Upper lobe of left lung (tissue), 6 donors: ENCODE results near the gene WNT2B. TPM values are rescaled to one million over a fixed set of nuclear protein-coding genes. Genes with fewer than 3 reads are reported as not detected.

Experiments used
- ATAC-seq, 2 donors: fragments of 200-7000 bp; cut with Tn5 transposase; one replicate each; pipeline ENCODE4 v1.9.1; 2022; ENCODE audit warnings: mild to moderate bottlenecking in 2 of 2, moderate library complexity in 2 of 2; ENCODE audit not compliant: low FRiP score in 2 of 2
- DNase-seq, 2 donors: peaks; one replicate each; pipeline ENCODE4 v3.0.0-alpha.2; 2019 to 2020
- H3K27ac ChIP-seq, 4 donors: fragments of 200-600 bp; sonication (generic); one replicate each; pipeline ENCODE4 v1.5.1; 2016 to 2019
- H3K27me3 ChIP-seq, 4 donors: fragments of 200-600 bp; sonication (generic); one replicate each; pipeline ENCODE4 v1.5.1; 2017 to 2019
- H3K36me3 ChIP-seq, 4 donors: fragments of 200-600 bp; sonication (generic); one replicate each; pipeline ENCODE4 v1.5.1; 2016 to 2019
- H3K4me1 ChIP-seq, 4 donors: fragments of 200-600 bp; sonication (generic); one replicate each; pipeline ENCODE4 v1.5.1; 2018 to 2019
- H3K4me3 ChIP-seq, 4 donors: fragments of 200-600 bp; sonication (generic); one replicate each; pipeline ENCODE4 v1.5.1; 2017 to 2019; ENCODE audit warnings: mild to moderate bottlenecking in 2 of 4, moderate library complexity in 1 of 4
- H3K9me3 ChIP-seq, 4 donors: fragments of 200-600 bp; sonication (generic); one replicate each; pipeline ENCODE4 v1.5.1; 2018 to 2019
- EP300 ChIP-seq, 4 donors: sonication (generic); formaldehyde crosslinking; IDR thresholded peaks; one replicate each; pipeline ENCODE4 v1.5.1; 2017; ENCODE audit warnings: antibody characterized with exemption in 4 of 4, control low read depth in 2 of 4
- POLR2A ChIP-seq, 4 donors: fragments of 450-650 bp; IDR thresholded peaks; one replicate each; pipeline ENCODE4 v1.5.1; 2016 to 2017; ENCODE audit warnings: antibody characterized with exemption in 4 of 4, mild to moderate bottlenecking in 2 of 4
- POLR2AphosphoS5 ChIP-seq, 2 donors: sonication (generic); formaldehyde crosslinking; IDR thresholded peaks; one replicate each; pipeline ENCODE4 v1.5.1; 2017; ENCODE audit warnings: antibody characterized with exemption in 2 of 2
- WGBS, 2 donors: methylation state at CpG; one replicate each; pipeline ENCODE4 v1.1.5; 2017 to 2018; 5-methylcytosine and 5-hydroxymethylcytosine counted together
- total RNA-seq, 6 donors: library from RNA; depleted of rRNA in 4 of 6; stranded (reverse); fragments of >200 nt in 4 of 6; gene quantifications; one replicate each; pipeline versions ENCODE4 v1.1.0 to v1.2.1, GENCODE V29; 2016 to 2021
- TF ChIP-seq, protein P1 (sequence below), 6 experiments: fragments of 450-650 bp in 4 of 6; fragments of 200-600 bp in 2 of 6; sonication (generic) in 2 of 6; IDR thresholded peaks; one replicate each; pipeline ENCODE4 v1.5.1; 2016 to 2019; ENCODE audit warnings: antibody characterized with exemption in 6 of 6
- donor health status: DM: no; HTN: no; CAD: no; lungs with moderate emphysema.
- donor health status: DM: no; HTN: yes; CAD: no; lungs with severe emphysema.

Gene WNT2B
- total RNA-seq, 6 donors from 2014 or later = 4.5 to 19.9 (median 9.5) TPM

DNA sequence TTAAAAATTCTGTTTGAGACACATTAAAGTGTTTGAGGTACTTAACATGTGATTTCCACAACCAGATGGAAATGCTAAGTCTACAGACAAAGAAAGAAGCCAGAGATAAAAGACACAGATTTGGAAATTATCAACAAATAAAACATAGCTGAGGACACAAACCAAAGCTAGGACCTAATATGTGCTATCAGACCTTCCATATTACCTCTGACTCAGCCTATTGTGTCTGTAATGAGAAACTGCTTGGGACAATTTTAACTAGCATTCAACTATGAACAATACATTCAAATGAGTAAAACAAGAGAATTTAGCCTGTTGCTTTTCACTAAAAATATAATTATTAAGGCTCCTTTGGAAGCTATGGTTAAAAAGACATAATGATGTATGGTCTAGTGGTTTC, 54.6 kb downstream of the WNT2B start:
- Histone ChIP-seq H3K9me3 (no peaks in the 10 kb centered on the region), H3K4me3 (no peak overlapping the region), H3K27ac (no peak overlapping the region), H3K4me1 (no peaks in the 10 kb centered on the region), H3K36me3 (peaks cover 0 to 4% (median 0%) of the 10 kb centered on the region in 4 donors), H3K27me3 (no peaks in the 10 kb centered on the region)
- ATAC-seq = no peak
- TF ChIP-seq, protein P1, sequence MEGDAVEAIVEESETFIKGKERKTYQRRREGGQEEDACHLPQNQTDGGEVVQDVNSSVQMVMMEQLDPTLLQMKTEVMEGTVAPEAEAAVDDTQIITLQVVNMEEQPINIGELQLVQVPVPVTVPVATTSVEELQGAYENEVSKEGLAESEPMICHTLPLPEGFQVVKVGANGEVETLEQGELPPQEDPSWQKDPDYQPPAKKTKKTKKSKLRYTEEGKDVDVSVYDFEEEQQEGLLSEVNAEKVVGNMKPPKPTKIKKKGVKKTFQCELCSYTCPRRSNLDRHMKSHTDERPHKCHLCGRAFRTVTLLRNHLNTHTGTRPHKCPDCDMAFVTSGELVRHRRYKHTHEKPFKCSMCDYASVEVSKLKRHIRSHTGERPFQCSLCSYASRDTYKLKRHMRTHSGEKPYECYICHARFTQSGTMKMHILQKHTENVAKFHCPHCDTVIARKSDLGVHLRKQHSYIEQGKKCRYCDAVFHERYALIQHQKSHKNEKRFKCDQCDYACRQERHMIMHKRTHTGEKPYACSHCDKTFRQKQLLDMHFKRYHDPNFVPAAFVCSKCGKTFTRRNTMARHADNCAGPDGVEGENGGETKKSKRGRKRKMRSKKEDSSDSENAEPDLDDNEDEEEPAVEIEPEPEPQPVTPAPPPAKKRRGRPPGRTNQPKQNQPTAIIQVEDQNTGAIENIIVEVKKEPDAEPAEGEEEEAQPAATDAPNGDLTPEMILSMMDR (IDR thresholded peaks at IDR 0.05) = no peak
- TF ChIP-seq POLR2A (IDR thresholded peaks at IDR 0.05) (no peak), EP300 (IDR thresholded peaks at IDR 0.05) (no peak), POLR2AphosphoS5 (IDR thresholded peaks at IDR 0.05) (no peak)
- DNase-seq = no peak

GRCh38 chr1:112564081-112564480, 55.3 kb downstream of the WNT2B start:
- no peaks in the 10 kb centered on the region for H3K4me1 ChIP-seq
- DNase-seq = no peak

GRCh38 chr1:112565800-112566199, 57.0 kb downstream of the WNT2B start:
- peaks cover 0 to 6% (median 0%) of the 10 kb centered on the region in 4 donors for H3K36me3 ChIP-seq
- no peak for TF ChIP-seq EP300 (IDR thresholded peaks at IDR 0.05)
- no peak for TF ChIP-seq POLR2AphosphoS5 (IDR thresholded peaks at IDR 0.05)
- TF ChIP-seq, protein P1 (IDR thresholded peaks at IDR 0.05) = no peak
- TF ChIP-seq POLR2A (IDR thresholded peaks at IDR 0.05) = no peak
- H3K27me3 ChIP-seq = no peaks in the 10 kb centered on the region
- ATAC-seq (no peak), DNase-seq (no peak)
- no peak overlapping the region for H3K27ac ChIP-seq
- WGBS, 2 donors = 70 to 100% methylated on average over 1 of the region's 1 CpG
- no peaks in the 10 kb centered on the region for H3K9me3 ChIP-seq
- no peaks in the 10 kb centered on the region for H3K4me1 ChIP-seq
- no peak overlapping the region for H3K4me3 ChIP-seq

More at GRCh38 chr1:112564081-112564480, 55.3 kb downstream of the WNT2B start:
- Histone ChIP-seq H3K36me3 (peaks cover 0 to 4% (median 0%) of the 10 kb centered on the region in 4 donors), H3K27ac (no peak overlapping the region), H3K4me3 (no peak overlapping the region), H3K27me3 (no peaks in the 10 kb centered on the region), H3K9me3 (no peaks in the 10 kb centered on the region)
- TF ChIP-seq, protein P1 (IDR thresholded peaks at IDR 0.05) = no peak
- TF ChIP-seq EP300 (IDR thresholded peaks at IDR 0.05) (no peak), POLR2A (IDR thresholded peaks at IDR 0.05) (no peak), POLR2AphosphoS5 (IDR thresholded peaks at IDR 0.05) (no peak)
- 90 to 92% methylated on average over 1 of the region's 1 CpG for WGBS, 2 donors
- no peak for ATAC-seq

GRCh38 chr1:112575154-112575804, 66.5 kb downstream of the WNT2B start:
- Histone ChIP-seq H3K36me3 (peaks cover 0 to 88% (median 22%) of the 10 kb centered on the region in 4 donors), H3K4me1 (no peaks in the 10 kb centered on the region), H3K27me3 (no peaks in the 10 kb centered on the region), H3K9me3 (no peaks in the 10 kb centered on the region), H3K4me3 (no peak overlapping the region), H3K27ac (no peak overlapping the region)
- 94 to 95% methylated on average over 8 of the region's 8 CpGs for WGBS, 2 donors
- TF ChIP-seq EP300 (IDR thresholded peaks at IDR 0.05) (no peak), POLR2AphosphoS5 (IDR thresholded peaks at IDR 0.05) (no peak), POLR2A (IDR thresholded peaks at IDR 0.05) (no peak)
- TF ChIP-seq, protein P1 (IDR thresholded peaks at IDR 0.05) = no peak
- ATAC-seq = peak in 1 of 2 donors; percentile 90
- DNase-seq = no peak

GRCh38 chr1:112576240-112576639, 67.5 kb downstream of the WNT2B start:
- Histone ChIP-seq H3K27ac (no peak overlapping the region), H3K4me1 (no peaks in the 10 kb centered on the region), H3K9me3 (no peaks in the 10 kb centered on the region), H3K36me3 (peaks cover 0 to 80% (median 24%) of the 10 kb centered on the region in 4 donors), H3K27me3 (no peaks in the 10 kb centered on the region), H3K4me3 (no peak overlapping the region)
- TF ChIP-seq EP300 (IDR thresholded peaks at IDR 0.05) = no peak
- TF ChIP-seq POLR2A (IDR thresholded peaks at IDR 0.05) = no peak
- TF ChIP-seq, protein P1 (IDR thresholded peaks at IDR 0.05) = no peak
- no peak for TF ChIP-seq POLR2AphosphoS5 (IDR thresholded peaks at IDR 0.05)
- DNase-seq (no peak), ATAC-seq (no peak)
- 93 to 95% methylated on average over 3 of the region's 3 CpGs for WGBS, 2 donors
